CD4-positive, alpha-beta T cell treated with Interleukin-6 for 4 hours (primary cell): ENCODE results near the gene MYLK.
"Not testable (repeated sequence)": the region's sequence is repeated elsewhere in the genome, so short reads cannot be mapped to it uniquely, and the experiment has no call there.

Experiments used
- DNase-seq: peaks from one replicate; pipeline ENCODE4 v3.0.0-alpha.2; 2020; ENCODE audit warnings: mixed read lengths

Gene MYLK

DNA sequence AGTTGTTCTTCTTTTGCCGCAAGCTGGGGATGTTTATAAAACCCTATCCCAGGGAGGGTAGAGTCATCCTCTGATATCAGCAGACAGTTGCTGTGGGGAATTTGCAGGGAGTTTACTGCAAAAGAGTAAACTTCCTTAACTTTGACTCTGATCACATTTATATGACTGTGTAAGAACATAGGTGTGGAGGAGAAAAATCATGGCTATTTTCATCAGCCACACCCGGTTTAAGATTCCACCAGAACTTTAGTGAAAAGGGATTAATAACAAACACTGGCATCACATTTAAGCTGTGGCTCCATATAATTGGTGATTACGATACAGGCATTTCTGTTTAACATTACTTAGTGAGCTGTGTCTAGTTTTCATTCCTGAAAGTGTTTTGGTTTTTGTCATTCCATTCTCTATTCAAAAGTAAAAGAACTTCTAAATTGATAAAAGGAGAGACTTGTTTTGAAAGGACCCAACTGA is 143.1 kb downstream of the MYLK start:
- DNase-seq: no peak

DNA sequence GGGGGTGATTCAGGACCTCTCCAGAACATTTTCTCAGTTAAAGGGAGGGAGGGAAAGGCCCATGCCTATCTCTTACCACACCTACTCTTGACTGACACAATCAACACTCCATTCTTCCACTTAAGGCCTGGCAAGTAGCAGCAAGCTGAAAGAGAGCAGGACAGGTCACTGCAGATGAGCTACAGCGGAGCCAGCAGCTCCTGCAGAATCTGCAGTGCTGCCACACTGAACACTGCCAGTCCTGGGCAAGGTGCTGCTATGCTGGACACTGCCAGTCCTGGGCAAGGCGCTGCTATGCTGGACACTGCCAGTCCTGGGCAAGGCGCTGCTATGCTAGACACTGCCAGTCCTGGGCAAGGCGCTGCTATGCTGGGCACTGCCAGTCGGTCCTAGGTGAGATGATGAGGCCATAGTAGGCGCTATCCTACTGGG is 143.7 kb downstream of the MYLK start:
- DNase-seq: no peak

DNA sequence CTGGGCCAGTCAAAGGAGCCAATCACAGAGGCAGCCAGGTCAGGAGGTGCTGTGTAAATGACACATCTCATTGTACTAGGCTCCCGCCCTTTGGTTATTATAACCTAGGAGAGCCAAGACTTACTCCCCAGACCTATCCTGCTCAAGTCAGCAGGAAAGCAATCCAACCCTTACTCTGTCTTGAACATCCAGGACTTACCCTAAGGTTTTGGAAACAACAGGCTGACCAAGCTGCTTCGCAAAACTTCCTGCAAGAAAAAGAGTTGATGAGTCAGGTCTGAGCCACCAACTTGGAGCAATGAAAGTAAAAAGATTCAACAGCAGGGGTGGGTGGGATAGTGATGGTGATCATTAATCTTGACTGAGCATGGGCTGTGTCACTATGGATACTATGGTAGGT is 144.4 kb downstream of the MYLK start:
- no peak for DNase-seq

DNA sequence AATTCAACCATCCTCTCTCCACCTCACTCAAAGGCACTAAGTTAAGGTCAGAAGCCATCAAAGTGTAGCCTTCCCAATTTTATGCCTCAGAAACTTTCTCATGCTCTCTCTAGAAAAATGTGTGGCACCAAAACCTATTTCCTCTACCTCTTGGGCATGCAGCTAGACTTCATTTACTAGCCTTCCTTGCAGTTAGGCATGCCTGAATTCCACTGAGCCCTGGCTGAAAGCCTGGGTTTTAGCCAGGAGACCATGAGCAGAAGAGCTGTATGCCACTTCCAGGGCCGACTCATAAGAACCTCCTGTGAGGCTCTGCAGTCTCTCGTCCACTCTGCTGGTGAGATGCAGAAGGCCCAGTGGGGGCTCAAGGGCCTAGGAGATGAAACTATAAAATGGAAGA is 145.0 kb downstream of the MYLK start:
- DNase-seq: no peak

DNA sequence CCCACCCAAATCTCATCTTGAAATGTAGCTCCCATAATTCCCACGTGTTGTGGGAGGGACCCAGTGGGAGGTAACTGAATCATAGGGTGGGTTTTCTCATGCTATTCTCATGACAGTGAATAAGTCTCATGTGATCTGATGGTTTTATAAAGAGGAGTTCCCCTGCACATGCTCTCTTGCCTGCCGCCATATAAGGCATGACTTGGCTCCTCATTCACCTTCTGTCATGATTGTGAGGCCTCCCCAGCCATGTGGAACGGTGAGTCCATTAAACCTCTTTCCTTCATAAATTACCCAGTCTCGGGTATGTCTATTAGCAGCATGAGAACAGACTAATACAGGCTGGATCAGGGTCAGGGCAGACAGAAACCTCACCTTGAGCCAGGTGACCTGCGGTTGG is 145.6 kb downstream of the MYLK start:
- not testable (repeated sequence) for DNase-seq

DNA sequence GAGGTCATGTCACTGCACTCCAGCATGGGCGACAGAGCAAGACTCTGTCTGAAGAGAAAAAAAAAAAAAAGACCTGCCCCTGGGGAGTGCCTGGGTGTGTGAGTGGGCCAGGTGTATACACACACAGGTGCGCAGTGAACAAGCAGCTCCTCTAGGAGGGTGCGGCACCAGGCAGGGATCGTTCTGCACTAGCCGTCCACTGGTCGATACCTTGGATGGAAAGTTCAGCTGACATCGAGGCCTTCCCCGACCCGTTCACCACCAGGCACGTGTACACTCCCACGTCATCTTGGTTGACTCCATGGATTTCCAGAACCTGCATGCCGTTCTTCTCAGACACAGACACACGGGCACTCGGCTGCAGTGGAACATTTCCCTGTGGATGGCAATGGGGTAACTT is 147.0 kb downstream of the MYLK start:
- no peak for DNase-seq

DNA sequence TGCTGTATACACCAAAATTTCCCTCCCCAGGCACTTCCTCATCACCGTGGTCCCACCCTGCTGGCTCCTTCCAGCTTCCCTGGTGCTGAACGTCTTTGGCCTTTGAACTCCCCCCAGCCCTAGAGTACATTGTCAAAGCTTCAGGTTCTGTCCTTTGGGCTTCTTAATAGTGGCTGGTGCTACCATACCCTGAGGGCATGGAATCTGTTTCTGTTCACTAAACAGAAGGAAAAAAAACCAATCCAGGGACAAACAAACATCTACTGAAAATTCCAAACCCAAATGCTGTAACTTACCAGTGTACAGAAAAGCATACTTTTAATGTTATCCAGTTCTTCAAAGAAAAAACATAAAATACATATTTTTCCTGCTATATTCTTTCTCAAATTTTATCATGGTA is 148.7 kb downstream of the MYLK start:
- no peak for DNase-seq

DNA sequence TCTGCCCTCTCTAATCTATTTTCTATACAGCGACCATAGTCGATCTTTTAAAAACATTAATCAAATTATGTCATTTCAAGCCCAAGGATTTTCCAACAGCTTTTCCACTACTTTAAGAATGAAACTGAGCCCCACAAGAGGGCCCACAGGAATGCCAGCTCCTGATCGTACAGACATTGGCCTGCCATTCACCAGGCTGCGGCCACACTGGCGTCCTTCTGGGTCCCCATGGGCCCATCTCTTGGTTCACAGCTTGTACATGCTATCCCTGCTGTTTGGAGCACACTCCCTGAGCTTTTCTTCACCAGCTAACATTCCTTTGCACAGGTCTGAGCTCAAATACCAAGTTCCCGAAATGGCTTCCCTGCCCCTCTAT is 149.6 kb downstream of the MYLK start:
- no peak for DNase-seq

DNA sequence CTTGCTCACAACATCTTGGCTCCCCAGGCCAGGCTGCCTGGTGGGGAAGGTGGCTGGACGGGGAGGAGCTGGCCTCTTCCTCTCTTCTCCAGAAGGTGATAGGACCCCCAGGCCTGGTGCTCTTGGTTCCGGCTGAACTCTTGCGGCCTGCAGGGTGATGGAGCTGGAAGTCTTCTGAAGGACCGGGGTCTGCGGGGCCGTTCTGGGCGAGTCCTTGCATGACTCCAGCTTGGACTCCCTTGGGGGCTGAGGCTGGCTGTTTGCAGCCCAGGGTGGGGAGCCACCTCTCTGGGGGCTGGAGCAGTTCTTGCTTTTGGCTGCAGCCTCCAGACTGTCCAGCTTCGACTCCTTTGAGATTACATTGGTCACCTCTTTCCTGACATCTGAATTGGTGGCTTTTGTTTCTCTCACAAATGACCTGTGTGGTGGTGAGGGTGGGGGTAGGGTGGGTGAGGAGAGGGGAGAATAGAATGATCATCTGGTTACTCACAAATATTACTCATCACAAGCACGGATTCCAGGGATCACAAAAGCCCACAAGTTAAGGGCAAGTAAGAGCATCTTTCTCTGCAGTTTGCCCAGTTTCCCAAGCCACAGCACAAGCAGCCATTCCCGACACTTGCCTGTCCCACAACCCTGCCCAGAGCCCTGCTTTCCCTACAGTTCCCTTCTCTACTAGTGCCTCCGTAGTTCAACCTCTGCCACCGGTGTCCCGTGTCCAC is 150.2 kb downstream of the MYLK start:
- no peak for DNase-seq

DNA sequence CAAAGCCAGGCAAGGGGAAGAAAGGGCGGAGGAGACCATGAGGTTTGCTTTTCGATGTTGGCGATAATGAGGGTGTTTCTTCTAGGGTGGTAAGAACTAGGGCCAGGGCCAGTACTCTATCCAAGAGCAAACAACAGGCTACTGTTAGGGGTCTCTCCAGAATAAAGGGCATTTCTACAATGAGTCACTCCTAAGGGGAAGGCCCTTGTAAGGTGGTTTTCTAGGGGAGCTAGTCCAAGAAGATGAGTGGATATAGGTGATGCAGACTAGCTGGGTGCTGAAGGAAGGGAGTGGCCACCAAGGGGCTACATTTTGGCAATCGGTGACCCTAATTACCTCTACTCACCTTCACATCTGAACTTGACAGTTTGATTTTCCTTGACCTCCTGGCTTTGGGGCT is 150.8 kb downstream of the MYLK start:
- DNase-seq: no peak

DNA sequence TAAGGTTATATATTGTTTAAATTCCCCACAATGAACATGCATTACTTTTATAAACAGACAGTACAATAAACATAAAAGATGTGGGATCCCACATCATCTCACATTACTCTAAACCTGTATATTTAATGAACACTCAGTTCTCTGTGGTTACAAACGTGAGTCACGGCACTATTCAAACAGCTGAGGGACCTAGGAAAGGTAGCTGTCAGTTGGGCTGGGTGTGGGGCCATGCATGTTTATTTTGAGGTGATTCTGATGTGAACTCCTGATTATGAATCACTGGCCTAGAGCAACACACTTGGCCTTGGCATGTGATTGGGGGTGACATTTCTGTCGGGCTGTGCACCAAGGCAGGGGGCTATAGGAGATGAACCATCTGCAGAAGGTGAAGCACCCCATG is 151.7 kb downstream of the MYLK start:
- DNase-seq: no peak

DNA sequence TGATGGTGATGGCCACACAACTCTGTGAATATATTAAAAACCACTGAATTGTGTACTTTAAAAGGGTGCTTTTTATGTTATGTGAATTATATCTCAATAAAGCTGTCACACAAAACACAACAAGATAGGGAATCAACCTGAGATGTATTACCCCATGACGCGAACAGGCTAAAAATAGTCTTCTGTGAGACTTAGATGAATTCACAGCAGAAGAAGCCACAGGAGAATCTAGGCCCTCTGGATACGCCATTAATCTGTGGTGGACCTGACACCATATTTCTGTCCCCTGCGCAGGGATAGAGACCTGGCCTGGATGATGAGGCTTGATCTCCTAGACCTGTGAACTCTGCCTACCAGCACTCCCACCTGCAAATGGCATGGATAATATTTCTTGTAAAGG is 153.3 kb downstream of the MYLK start:
- DNase-seq: no peak

DNA sequence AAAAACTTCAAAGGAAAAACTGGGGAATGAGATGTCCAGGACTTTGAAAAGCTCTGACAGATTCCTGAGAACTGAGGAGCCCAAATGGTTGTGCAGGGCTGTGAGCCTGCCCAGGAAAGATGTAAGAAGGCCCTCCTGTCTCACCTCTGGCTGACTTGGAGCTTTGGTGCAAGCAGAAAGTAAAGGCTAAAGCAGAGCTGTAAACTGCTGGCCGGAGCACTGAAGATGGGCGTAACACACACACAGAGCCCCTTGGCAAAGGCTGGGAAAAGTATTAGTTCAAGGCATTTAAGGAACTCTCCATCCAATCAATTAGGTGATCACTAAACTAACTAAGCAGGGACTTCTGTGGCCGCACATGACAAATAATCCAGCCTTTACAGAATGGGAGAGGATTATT is 155.1 kb downstream of the MYLK start:
- DNase-seq: no peak

DNA sequence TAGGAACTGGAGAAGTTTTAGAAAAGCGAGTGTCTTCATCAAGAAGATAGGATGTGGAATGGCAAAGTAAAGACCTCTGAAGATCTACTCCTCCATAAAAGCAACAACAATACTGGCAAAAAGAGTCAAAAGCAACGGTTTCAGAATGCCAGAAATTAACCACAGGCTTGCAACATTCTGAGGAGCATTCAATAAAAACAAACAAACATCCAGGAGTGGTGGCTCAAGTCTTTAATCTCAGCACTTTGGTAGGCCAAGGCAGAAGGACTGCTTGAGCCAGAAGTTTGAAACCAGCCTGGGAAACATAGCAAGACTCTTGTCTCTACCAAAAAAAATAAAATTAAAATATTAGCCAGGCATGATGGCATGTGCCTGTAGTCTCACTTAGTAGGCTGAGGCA is 156.1 kb downstream of the MYLK start:
- DNase-seq: no peak

DNA sequence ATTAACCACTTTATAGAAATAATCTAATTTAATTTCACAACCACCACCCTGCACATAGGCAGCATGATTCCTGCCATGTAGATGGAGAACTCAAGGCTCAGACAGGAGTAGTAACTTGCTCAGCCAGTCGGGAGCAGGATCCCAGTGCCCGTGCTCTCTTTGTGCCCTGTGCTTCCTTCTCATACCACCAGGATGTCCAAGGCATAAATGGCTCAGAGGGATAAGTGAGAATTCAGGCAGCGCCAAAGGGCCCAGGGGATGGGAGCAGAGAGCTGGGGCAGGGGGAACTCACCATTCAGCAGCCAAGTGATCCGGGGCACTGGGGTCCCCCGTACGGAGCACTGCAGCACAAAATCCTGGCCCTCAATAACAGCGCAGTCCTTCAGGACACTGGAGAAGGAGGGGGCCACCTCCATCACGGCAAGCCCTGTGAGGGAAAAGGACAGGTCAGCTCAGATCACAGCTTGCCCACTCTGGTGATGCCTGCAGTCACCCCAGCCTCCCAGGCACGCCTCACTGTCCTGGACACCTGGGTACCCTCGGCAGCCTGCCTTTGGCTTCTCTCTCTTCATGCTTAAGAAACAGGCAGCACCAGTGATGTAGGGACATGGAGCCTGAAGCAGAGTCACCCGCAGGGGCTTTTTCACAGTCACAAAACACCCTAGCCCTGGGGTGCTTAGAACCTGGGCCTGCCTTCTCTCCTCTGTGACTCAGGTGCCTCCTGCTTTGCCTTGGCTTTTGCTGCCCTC is 158.3 kb downstream of the MYLK start:
- DNase-seq: no peak

DNA sequence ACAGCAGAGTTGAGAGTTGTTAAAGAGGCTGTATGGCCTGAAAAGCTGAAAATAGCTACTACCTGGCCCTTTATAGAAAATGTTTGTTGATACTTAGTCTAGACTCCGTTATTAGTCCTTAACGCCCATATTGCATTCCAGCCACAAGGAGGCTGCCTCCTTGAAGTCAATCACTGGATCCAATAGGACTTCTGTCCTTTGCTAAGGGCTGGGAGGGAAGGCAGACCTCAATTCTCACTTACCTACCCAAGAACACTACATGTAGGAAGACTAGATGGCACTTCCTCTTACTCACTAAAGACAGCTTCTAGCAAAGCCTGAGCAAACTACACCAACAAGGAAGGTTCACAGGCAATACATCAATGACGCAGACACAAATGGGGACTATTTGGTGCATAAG is 159.8 kb downstream of the MYLK start:
- no peak for DNase-seq

DNA sequence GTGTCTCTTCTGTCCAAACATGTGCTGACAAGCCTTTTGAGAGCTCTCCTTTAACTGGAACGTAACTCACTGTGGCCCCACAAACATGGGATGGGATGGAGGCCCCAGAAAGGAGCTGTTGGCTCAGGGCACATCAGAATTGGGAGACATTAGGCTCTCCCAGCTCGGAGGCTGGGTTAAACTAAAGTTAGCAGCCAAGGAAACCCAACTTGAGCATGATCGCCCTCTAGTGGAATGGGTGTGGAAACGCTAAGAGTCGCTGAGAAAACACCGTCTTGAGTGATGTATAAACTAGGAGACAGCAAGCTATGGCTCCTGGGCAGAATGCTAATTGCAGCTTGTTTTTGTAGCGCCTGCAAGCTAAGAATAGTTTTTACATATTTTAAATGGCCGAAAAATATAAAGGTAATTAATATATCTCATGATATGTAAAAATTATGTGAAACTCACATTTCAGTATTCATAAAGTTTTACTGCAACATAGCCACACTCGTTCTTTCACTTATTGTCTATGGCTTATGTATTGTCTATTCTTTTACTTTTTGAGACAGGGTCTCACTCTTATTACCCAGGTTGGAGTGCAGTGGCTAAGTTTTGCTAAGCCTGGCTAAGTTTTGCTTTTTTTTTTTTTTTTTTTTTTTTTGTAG is 160.5 kb downstream of the MYLK start:
- DNase-seq: peak; percentile 32

DNA sequence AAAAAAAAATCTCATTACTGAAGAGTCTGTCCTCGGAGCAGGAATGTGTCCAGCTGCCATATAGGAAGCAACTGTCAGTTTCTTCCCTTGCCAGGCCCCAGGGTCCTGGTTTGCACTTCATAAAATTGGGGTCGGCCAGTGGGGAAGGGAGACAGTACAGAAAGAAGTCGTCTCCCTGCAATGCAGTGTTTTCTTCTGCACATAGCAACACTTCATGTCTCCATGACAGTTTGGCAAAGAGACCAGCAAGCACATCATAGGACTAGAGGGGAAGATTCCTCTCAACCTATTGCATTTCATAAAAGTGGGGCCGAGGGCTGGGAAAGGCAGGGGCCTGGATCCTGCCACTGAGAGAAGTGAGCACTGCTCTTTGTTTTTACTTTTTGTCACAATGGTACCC is 161.1 kb downstream of the MYLK start:
- no peak for DNase-seq

DNA sequence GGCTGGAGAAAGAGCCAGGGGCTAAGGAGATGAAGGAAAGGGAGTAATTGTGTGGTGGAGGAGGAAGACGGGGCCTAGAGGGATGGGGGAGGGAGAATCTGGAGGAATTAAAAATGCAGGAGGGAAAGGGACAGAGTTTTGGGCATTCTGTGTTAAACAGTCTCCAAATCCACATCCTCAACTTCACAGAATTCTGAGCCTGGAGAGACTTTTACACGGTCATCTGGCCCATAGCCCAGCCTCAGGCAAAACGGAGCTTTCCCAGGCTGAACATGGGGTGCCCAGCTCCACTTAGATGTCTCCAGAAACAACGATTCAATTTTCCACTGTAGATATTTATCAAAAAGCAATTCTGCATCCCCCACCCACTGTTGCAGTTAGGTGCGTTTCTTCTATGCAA is 161.7 kb downstream of the MYLK start:
- no peak for DNase-seq

DNA sequence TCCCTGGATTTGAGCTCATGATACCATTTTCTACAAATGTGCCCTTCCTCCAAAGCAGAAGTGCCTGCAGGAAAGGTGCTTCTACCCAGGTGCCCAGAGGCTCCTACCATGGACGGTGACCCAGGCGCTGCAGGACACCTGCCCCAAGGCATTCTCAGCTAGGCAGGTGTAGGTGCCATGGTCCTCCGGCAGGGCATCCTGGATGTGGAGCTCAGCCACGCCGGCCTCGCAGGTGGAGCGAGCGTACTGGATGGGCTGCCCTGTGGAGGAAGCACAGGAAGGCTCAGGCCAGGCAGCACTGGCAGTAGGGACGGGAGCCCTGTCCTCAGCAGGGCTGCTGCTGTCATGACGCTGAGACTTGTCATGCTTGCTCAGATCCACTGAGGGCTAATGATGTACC is 162.1 kb downstream of the MYLK start:
- no peak for DNase-seq

DNA sequence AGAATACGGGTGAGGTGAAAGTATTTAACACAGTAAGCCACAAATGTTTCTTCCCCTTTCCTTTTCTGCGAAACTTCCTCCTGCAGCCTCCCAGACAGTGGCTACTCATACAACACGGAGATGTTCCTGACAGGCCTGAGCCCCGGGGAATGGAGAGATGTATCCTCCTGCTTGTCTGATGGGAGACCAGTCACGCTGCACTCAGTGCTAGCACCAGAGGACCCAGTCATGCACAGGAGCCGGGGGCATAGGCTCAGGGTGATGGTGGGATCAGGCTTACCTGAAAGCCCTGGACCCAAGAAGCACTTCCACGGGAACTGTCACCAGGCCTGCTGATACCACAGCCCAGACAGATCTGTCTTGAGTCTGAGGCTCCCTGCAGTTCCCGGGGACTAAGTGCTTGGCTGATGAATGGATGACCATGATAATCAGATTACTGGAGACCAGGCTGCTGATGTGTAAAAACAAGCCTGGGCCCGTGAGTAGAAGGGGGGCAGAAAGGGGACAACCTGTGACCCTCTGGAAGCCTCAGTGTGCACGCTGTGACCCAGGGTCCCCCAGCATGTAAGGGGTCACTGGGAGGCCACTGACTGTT is 162.9 kb downstream of the MYLK start:
- not testable (repeated sequence) for DNase-seq

DNA sequence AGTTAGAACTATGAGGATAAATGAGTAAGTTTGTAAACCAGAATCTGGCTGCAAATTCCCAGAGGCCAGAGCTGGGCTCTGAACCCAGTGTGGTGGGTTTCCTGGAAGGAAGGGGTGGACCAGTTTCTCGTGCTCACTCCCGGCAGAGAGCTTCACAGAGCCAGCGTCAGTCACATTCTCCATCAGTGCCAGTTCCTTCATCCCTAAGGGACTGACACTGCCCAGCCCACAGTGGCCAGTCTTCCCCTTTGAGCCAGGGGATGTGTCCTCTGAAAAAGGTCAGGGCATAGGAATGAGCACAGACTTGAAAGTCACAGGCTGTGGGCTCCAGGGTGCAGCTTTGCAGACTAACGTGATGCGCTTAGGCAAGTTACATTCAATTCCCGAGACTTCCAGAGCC is 163.5 kb downstream of the MYLK start:
- no peak for DNase-seq

DNA sequence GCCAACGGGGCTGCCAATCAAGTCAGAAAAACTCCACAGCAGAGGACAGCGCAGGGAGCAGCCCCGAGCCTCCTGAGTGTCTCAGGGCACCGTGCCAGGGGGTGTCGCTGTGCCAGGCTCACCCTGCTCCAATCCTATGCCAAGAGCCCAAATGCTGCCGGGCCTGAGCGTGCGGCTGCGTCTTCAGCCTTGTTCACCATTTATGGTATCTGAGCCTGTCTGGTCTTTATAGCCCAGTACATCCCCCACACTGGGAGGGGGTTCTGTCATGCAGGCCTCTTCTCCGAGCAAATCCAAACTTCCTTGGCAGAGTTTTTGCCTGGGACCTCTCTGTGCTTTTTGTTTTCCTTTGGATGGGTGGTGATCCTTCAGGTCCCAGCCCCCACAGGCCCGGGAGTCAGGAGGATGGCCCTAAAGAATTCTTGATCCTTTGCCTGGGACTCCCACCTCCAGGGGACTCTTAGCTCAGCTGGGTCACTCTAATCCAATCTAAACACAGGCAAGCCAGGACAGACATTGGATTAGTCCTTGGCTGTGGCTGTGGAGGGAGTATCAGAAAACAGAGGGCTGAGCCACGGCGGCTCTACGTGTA is 164.2 kb downstream of the MYLK start:
- DNase-seq: no peak
